ENCODE measurements around the gene ARVCF. TPM values are rescaled to one million over a fixed set of nuclear protein-coding genes. Genes with fewer than 3 reads are reported as not detected.

ARVCF gene
- total and polyA plus RNA-seq, 5 donors, result 11.1 to 27.4 (median 20.0) TPM

DNA sequence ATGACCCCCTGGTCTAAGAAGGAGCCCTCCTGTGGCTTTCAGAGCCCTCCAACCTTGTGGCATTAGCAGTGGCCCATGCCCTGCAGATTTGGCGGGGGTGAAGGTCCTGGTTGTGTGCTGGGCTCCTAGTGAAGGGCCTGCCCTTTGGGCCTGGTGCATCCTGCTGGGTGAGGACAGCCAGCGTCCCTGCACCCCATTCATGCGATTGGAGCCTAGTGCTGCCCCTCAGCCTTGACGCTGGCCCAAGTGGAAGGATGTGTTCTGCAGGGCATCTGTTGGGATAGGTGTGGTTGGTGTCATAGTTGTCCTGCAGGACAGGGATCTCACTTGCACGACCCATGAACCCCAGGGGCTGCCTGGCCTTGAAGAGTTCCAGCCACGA, 35.3 kb upstream of the ARVCF start:
- intact Hi-C loops (cut with DNase I), result no loop called here
- Histone ChIP-seq H3K27ac (ENCODE audit: low read length) (no peak overlapping the region), H3K27me3 (ENCODE audit: control insufficient read depth, insufficient read depth) (no peaks in the 10 kb centered on the region), H3K9me3 (ENCODE audit: control insufficient read depth, low read length) (no peaks in the 10 kb centered on the region), H3K4me3 (ENCODE audit: low read length) (no peak overlapping the region), H3K4me1 (ENCODE audit: control insufficient read depth, insufficient read depth, low read length) (no peaks in the 10 kb centered on the region)
- no peak for DNase-seq
- WGBS, result 95% methylated on average over 6 of the region's 6 CpGs
- no peak for ATAC-seq

DNA sequence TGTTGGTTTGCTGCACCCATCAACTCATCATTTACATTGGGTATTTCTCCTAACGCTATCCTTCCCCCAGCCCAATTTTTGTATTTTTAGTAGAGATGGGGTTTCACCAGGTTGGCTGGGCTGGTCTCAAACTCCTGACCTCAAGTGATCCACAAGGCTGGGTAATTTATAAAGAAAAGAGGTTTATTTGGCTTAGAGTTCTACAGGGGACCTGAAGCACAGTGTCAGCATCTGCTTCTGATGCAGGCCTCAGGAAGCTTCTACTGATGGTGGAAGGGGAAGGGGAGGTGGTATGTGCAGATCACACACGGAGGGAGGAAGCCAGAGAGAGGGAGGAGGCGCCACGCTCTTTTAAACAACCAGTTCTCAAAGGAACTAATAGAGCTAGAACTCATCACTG, 30.1 kb upstream of the ARVCF start:
- Histone ChIP-seq H3K27ac (ENCODE audit: low read length) (no peak overlapping the region), H3K4me3 (ENCODE audit: low read length) (no peak overlapping the region), H3K9me3 (ENCODE audit: control insufficient read depth, low read length) (no peaks in the 10 kb centered on the region), H3K4me1 (ENCODE audit: control insufficient read depth, insufficient read depth, low read length) (no peaks in the 10 kb centered on the region), H3K27me3 (ENCODE audit: control insufficient read depth, insufficient read depth) (no peaks in the 10 kb centered on the region)
- intact Hi-C loops (cut with DNase I), result no loop called here
- no peak for DNase-seq
- WGBS, result 88% methylated on average over 4 of the region's 4 CpGs
- ATAC-seq, result no peak

DNA sequence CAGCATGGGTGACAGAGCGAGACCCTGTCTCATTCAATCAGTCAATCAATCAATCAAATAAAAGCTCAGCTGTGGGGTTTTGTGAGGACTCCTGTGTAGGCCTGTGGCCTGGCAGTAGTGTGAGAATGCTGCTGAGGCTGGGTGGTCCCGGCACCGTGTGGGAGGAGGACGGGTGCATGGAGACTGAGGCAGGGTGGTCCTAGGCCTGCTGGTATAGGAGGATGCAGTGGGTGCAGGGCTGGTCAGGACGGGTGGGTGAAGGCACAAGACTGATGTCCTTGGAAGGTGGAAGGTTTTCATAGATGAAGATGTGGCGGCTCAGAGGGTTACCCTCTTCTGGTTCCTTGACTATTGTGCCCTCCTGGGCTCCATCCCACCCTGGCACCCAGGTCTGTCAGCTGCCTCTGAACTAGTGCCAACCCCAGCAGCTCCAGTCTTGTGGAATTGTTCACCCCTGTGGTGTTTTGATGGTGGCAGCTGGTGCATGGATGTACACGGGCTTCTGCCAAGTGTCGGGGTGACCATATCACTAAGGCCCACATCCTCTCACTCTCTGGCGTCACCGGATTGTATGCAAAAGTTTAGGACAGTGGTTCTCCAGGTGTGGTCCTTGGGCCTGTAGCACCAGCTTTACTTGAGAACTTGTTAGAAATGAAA, 28.0 kb upstream of the ARVCF start:
- H3K27ac ChIP-seq (ENCODE audit: low read length), result no peak overlapping the region
- ATAC-seq, result peak; percentile 20 to 25
- H3K4me1 ChIP-seq (ENCODE audit: control insufficient read depth, insufficient read depth, low read length), result no peaks in the 10 kb centered on the region
- DNase-seq, result peak in 1 of 3 donors; percentile 23
- no peak overlapping the region for H3K4me3 ChIP-seq (ENCODE audit: low read length)
- no peaks in the 10 kb centered on the region for H3K9me3 ChIP-seq (ENCODE audit: control insufficient read depth, low read length)
- WGBS, result 89% methylated on average over 10 of the region's 10 CpGs
- intact Hi-C loops (cut with DNase I), result no loop called here
- H3K27me3 ChIP-seq (ENCODE audit: control insufficient read depth, insufficient read depth), result no peaks in the 10 kb centered on the region

DNA sequence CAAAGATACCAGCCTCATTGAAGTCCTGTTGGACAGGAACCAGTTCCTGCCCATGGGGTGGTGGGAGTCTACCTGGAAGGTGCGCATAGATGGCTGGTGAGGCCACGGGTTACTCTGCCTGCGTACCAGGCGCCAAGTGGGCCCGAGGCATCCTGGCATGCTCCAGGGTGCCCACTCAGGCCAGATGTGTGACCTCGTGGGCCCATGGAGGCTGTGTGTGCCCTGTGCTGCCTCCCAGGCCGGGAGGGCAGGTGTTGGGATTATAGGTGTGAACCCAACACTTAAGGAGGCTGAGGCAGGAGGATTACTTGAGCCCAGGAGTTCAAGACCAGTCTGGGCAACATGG, 27.3 kb upstream of the ARVCF start:
- 91% methylated on average over 7 of the region's 7 CpGs for WGBS
- Histone ChIP-seq H3K4me3 (ENCODE audit: low read length) (no peak overlapping the region), H3K27ac (ENCODE audit: low read length) (no peak overlapping the region), H3K4me1 (ENCODE audit: control insufficient read depth, insufficient read depth, low read length) (no peaks in the 10 kb centered on the region), H3K27me3 (ENCODE audit: control insufficient read depth, insufficient read depth) (no peaks in the 10 kb centered on the region), H3K9me3 (ENCODE audit: control insufficient read depth, low read length) (no peaks in the 10 kb centered on the region)
- DNase-seq (no peak), ATAC-seq (no peak)
- intact Hi-C loops (cut with DNase I), result no loop called here

DNA sequence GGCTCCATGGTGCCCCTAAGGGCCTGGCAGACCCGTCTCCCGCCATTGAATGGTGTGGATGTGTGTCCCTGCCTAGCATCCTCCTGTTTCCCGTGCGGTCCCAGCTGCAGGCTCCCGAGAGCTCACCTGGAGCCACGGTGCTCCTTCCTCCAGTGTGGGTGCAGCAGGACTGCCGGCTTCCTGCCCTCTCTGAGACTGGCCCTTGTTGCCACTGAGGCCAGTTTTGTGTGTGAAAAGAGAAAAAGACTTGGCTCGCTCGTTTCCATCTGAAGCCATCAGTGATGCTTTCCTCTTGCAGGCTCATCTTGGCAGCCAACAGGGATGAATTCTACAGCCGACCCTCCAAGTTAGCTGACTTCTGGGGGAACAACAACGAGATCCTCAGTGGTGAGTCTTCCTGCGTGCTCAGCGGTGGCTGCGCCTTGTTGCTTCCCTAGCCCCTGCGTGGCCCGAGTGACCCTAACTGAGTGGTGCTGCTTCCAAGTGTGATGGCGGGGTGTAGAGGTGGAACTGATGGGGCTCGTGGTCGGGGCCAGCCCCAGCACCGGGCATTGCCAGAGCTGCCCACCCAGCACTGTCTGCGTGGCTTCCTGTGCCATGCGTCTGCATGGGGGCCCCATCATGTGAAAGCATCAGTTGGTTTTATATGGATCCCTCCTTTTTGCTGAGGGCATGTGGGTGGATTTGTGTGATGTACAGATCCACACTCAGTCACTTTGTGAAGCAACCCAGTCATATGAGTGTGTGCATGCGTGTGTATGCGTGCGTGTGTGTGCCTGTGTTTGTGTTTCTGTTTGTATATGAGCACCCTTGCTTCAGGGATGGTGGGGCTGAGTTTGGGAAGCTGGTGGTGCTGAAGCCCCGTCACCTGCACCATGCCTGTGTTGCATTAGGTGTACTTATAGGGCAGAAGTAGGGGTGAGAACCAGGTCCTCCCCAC, 26.7 kb upstream of the ARVCF start:
- peak in 1 of 3 donors; percentile 26 for DNase-seq
- intact Hi-C loops (cut with DNase I), result no loop called here
- Histone ChIP-seq H3K4me3 (ENCODE audit: low read length) (no peak overlapping the region), H3K27me3 (ENCODE audit: control insufficient read depth, insufficient read depth) (no peaks in the 10 kb centered on the region), H3K4me1 (ENCODE audit: control insufficient read depth, insufficient read depth, low read length) (no peaks in the 10 kb centered on the region), H3K27ac (ENCODE audit: low read length) (no peak overlapping the region), H3K9me3 (ENCODE audit: control insufficient read depth, low read length) (no peaks in the 10 kb centered on the region)
- no peak for ATAC-seq
- WGBS, result 93% methylated on average over 26 of the region's 26 CpGs

DNA sequence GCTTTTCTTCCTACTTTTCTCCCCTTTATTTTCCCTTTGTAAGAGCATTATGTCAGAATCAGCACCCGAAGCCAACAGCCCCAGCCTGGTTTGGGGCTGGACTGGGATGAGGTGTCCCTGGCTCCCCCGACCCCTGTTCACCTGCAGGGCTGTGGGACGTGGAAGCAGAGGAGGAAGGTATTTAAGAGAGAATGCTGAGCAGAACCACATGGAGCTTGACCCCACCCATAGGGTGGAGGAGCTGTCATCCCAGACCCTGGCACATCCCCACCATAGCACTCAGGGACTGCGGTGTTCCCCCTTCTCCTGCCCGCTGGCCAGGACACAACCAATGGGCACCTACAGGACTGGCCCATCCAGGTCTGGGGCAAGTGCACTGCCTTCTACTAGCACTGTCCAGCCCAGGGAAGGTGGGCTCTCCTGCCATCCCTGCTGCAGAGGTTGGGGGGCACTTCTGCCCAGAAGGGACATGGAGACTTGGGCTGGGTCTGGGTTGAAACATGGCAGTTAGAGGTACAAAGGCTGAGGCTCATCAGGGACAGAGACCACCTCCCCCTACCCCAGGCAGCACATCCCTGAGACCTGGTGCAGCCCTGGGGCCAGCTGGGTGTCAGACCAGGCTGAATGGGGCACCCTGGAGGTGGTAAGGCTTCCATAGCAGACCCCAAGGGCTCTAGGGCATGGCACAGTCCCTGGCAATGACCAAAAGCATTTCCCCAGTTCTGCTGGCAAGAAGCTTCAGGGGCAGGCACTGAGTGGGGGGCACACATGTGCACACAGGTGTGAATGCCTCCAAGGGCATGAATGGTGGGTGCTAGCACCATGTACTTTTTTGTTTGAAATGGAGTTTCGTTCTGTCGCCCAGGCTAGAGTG, 23.9 kb upstream of the ARVCF start:
- Histone ChIP-seq H3K9me3 (ENCODE audit: control insufficient read depth, low read length) (no peaks in the 10 kb centered on the region), H3K4me1 (ENCODE audit: control insufficient read depth, insufficient read depth, low read length) (no peaks in the 10 kb centered on the region), H3K27ac (ENCODE audit: low read length) (no peak overlapping the region), H3K27me3 (ENCODE audit: control insufficient read depth, insufficient read depth) (no peaks in the 10 kb centered on the region), H3K4me3 (ENCODE audit: low read length) (no peak overlapping the region)
- intact Hi-C loops (cut with DNase I), result no loop called here
- ATAC-seq (no peak), DNase-seq (no peak)
- WGBS, result 92% methylated on average over 7 of the region's 7 CpGs

DNA sequence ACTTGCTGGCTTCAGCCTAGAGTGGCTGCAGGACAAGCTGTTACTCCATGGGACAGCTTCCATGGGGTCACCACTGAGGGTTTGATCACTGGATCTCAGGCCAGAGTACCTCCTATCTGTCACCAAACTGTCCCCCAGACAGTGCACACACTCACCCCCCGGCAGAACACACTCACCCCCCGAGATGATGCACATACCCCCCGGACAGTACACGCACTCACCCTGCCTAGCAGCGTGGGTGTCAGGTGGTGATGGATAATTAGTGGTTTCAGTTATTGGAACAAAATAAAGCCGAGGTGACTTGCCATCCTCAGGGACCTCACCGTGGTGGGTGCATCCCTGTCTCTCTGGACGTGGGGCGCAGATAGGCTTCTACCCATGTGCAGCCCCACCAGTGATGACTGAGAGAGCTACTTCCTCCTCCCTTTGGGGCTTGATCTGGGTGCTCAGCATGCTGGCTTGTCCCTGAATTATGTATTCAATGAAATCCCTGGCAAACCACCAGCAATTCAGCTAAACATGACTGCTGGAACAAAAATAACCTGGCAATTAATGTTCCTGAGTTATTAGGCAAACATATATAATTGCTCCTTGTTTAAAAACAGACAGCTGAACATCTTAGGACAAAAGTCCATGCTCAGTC, 23.2 kb upstream of the ARVCF start:
- 89% methylated on average over 9 of the region's 9 CpGs for WGBS
- Histone ChIP-seq H3K4me3 (ENCODE audit: low read length) (no peak overlapping the region), H3K27ac (ENCODE audit: low read length) (no peak overlapping the region), H3K9me3 (ENCODE audit: control insufficient read depth, low read length) (no peaks in the 10 kb centered on the region), H3K4me1 (ENCODE audit: control insufficient read depth, insufficient read depth, low read length) (peaks cover 2% of the 10 kb centered on the region), H3K27me3 (ENCODE audit: control insufficient read depth, insufficient read depth) (no peaks in the 10 kb centered on the region)
- no peak for ATAC-seq
- no peak for DNase-seq
- intact Hi-C loops (cut with DNase I), result no loop called here

DNA sequence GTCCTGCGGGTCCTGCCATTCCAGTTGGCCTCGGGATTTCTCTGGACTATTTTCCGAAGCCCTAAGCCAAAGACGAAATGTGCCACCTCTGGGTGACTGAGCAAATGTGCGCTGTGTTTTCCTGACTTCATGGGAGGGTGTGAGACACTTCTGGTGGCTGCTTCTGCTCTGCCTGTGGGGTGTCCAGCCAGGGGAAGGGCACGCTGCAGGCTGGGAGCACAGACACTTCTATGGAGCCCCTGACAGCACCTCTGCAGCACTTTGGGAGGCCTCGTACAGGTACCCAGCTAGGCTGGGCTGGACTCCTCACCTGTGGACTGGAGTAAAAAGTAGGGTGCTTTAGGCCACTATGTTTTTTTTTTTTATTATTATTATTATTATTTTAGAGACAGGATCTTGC, 22.0 kb upstream of the ARVCF start:
- Histone ChIP-seq H3K4me3 (ENCODE audit: low read length) (no peak overlapping the region), H3K4me1 (ENCODE audit: control insufficient read depth, insufficient read depth, low read length) (peaks cover 6% of the 10 kb centered on the region), H3K27ac (ENCODE audit: low read length) (no peak overlapping the region), H3K27me3 (ENCODE audit: control insufficient read depth, insufficient read depth) (no peaks in the 10 kb centered on the region), H3K9me3 (ENCODE audit: control insufficient read depth, low read length) (no peaks in the 10 kb centered on the region)
- intact Hi-C loops (cut with DNase I), result no loop called here
- ATAC-seq, result no peak
- no peak for DNase-seq
- 85% methylated on average over 7 of the region's 7 CpGs for WGBS

DNA sequence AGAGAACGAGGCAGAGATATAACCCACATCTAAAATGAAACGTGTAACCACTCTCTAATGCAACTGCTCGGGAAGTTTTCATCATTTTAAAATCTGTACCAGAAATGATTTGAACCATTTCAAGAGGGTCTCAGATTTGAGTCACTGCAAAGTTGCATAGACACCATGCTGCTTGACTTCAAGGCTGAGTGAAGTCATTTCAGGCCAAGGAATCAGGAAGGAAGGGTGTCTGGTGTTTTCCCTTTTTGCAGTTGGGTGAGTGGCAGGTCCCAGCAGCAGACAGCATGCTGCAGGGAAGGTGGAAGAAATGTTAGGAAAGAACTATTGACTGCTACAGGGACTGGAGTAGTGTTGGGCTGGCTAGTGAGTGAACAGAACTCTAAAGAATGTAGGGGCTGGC, 20.8 kb upstream of the ARVCF start:
- H3K4me3 ChIP-seq (ENCODE audit: low read length), result no peak overlapping the region
- H3K27ac ChIP-seq (ENCODE audit: low read length), result no peak overlapping the region
- H3K9me3 ChIP-seq (ENCODE audit: control insufficient read depth, low read length), result no peaks in the 10 kb centered on the region
- 85% methylated on average over 3 of the region's 3 CpGs for WGBS
- H3K4me1 ChIP-seq (ENCODE audit: control insufficient read depth, insufficient read depth, low read length), result peaks cover 9% of the 10 kb centered on the region
- intact Hi-C loops (cut with DNase I), result no loop called here
- H3K27me3 ChIP-seq (ENCODE audit: control insufficient read depth, insufficient read depth), result no peaks in the 10 kb centered on the region
- ATAC-seq (no peak), DNase-seq (no peak)

DNA sequence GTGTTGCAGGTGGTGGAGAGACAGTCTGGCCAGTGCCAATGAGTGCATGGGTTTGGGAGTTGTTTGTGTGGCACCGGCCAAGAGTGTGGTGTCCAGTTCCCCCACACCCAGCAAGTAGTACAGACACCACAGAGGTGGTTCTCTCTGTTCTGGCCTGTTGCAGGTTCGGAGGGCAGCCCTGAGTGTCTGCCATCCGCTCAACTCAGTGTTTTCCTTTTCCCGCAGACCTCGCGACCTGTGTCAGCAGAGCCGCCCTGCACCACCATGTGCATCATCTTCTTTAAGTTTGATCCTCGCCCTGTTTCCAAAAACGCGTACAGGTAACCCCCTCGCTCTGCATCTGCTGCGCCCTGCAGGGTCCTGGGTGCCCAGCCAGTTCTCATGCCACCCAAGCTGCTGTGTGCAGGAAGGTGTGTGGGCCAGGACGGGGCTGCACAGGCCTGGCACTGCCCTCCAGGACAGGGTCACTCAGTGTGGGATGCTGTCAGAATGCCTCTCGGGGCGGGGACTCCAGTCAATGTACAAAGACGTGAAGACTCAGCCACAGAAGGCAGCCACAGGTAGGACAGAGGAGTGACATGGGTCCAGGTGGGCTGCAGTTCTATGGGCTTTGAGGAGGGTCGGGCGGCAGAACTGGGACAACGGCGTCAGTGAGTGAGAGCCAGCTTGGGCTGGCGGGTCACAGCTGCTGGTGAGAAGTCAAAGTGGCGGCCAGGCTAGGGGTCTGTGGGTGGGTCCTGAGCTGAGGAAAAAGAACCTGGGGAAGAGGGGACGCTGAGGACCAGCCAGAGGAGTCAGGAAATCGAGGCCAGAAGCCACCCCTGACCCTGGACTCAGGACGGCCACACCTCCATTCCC, 20.1 kb upstream of the ARVCF start:
- 95% methylated on average over 25 of the region's 25 CpGs for WGBS
- H3K4me1 ChIP-seq (ENCODE audit: control insufficient read depth, insufficient read depth, low read length), result peaks cover 12% of the 10 kb centered on the region
- H3K4me3 ChIP-seq (ENCODE audit: low read length), result no peak overlapping the region
- H3K27ac ChIP-seq (ENCODE audit: low read length), result no peak overlapping the region
- no peaks in the 10 kb centered on the region for H3K9me3 ChIP-seq (ENCODE audit: control insufficient read depth, low read length)
- DNase-seq (no peak), ATAC-seq (no peak)
- H3K27me3 ChIP-seq (ENCODE audit: control insufficient read depth, insufficient read depth), result no peaks in the 10 kb centered on the region
- intact Hi-C loops (cut with DNase I), result no loop called here
